Type B pancreatic cell (in vitro differentiated cells): ENCODE results near the gene DNAH11. TPM values are rescaled to one million over a fixed set of nuclear protein-coding genes. Genes with fewer than 3 reads are reported as not detected.

Source experiments
- DNase-seq: peaks from one replicate; pipeline ENCODE4 v3.0.0; 2021; ENCODE audit warnings: mixed read lengths; ENCODE audit not compliant: unreplicated experiment; ENCODE audit errors: extremely low spot score
- H3K27ac Mint-ChIP-seq: 2 replicates; pipeline ENCODE4 v1.8.0; 2021; ENCODE audit warnings: mild to moderate bottlenecking, mixed read lengths
- H3K27me3 Mint-ChIP-seq: 2 replicates; pipeline ENCODE4 v1.8.0; 2021; ENCODE audit warnings: mixed read lengths
- H3K36me3 Mint-ChIP-seq: 2 replicates; pipeline ENCODE4 v1.8.0; 2021; ENCODE audit warnings: mixed read lengths
- H3K4me1 Mint-ChIP-seq: one replicate; pipeline ENCODE4 v1.8.0; 2021; ENCODE audit warnings: mixed read lengths; ENCODE audit not compliant: unreplicated experiment
- H3K4me3 Mint-ChIP-seq: 2 replicates; pipeline ENCODE4 v1.8.0; 2021; ENCODE audit warnings: mild to moderate bottlenecking, mixed read lengths
- H3K9me3 Mint-ChIP-seq: 2 replicates; pipeline ENCODE4 v1.8.0; 2021; ENCODE audit warnings: mixed read lengths
- CTCF ChIP-seq: fragments of 200-600 bp; sonication (generic); conservative IDR thresholded peaks from 2 replicates; pipeline ENCODE4 v1.5.0; 2021; ENCODE audit warnings: antibody characterized with exemption, mild to moderate bottlenecking
- total RNA-seq: library from RNA; stranded (reverse); gene quantifications from 2 replicates; pipeline ENCODE4 v1.2.1, GENCODE V29; 2021; ENCODE audit warnings: low replicate concordance

DNAH11 gene
- total RNA-seq, 1 donor from 2014 or later = 3.2 TPM

- no peak overlapping the region for H3K27ac Mint-ChIP-seq
- H3K4me3 Mint-ChIP-seq = no peak overlapping the region
- TF ChIP-seq CTCF = no peak
- H3K9me3 Mint-ChIP-seq = no peaks in the 10 kb centered on the region
- no peaks in the 10 kb centered on the region for H3K27me3 Mint-ChIP-seq
- DNase-seq = no peak
- H3K36me3 Mint-ChIP-seq = no peaks in the 10 kb centered on the region
- no peaks in the 10 kb centered on the region for H3K4me1 Mint-ChIP-seq
Observed at GRCh38 chr7:21806388-21806787, 263.5 kb downstream of the DNAH11 start.

DNA sequence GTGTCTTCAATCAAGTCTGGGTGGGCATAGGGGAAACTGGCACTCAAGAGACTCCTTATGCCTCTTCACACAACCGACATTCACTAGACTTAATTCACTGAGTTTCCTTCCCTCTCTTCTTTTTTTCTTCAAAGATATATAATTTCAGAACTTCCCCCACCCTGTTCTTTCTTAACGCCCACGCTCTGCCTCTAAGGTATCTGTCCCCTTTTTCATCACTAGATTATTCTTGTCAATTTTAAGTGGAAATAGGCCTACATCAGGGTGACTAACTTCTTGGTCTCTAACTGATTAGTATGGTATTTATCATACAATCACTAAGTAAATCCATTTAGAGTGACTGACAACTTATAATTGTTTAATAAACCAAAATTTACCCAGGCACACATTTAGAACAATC, 276.2 kb downstream of the DNAH11 start:
- Mint-ChIP-seq H3K9me3 (no peaks in the 10 kb centered on the region), H3K27ac (no peak overlapping the region), H3K36me3 (no peaks in the 10 kb centered on the region), H3K4me1 (no peaks in the 10 kb centered on the region), H3K4me3 (no peak overlapping the region), H3K27me3 (no peaks in the 10 kb centered on the region)
- DNase-seq = no peak
- no peak for TF ChIP-seq CTCF

- H3K27me3 Mint-ChIP-seq = peaks cover 2% of the 10 kb centered on the region
- DNase-seq = no peak
- H3K4me3 Mint-ChIP-seq = no peak overlapping the region
- H3K9me3 Mint-ChIP-seq = no peaks in the 10 kb centered on the region
- H3K27ac Mint-ChIP-seq = no peak overlapping the region
- no peak for TF ChIP-seq CTCF
- no peaks in the 10 kb centered on the region for H3K36me3 Mint-ChIP-seq
- no peaks in the 10 kb centered on the region for H3K4me1 Mint-ChIP-seq
Observed at GRCh38 chr7:21828841-21829240, 286.0 kb downstream of the DNAH11 start.

GRCh38 chr7:21829731-21830130, 286.9 kb downstream of the DNAH11 start:
- Mint-ChIP-seq H3K27me3 (peaks cover 2% of the 10 kb centered on the region), H3K36me3 (no peaks in the 10 kb centered on the region), H3K4me1 (no peaks in the 10 kb centered on the region), H3K9me3 (no peaks in the 10 kb centered on the region), H3K4me3 (no peak overlapping the region), H3K27ac (no peak overlapping the region)
- no peak for DNase-seq
- no peak for TF ChIP-seq CTCF

DNA sequence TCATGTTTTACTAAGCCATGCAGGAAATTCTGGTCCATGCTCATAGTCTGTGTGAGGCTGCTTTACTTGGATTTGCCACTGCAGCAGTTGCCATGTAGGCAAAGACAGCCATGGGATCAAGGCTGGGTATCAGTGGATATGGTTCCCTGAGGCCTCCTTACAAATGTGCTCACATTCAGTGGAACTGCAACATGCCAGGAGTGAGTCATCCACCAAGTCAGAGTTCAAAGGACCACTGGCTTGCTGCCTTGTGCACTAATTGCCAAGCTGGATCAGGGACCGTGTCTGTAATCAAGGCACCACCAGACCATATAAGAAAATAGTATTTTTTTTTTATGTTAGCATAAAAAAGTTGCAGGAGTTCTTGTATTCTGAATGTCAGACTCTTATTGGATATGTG, 301.9 kb downstream of the DNAH11 start:
- no peak for TF ChIP-seq CTCF
- Mint-ChIP-seq H3K27me3 (no peaks in the 10 kb centered on the region), H3K27ac (no peak overlapping the region), H3K4me3 (no peak overlapping the region), H3K36me3 (no peaks in the 10 kb centered on the region), H3K9me3 (no peaks in the 10 kb centered on the region), H3K4me1 (no peaks in the 10 kb centered on the region)
- no peak for DNase-seq
